Measurements from ENCODE around the gene RUBCNL.

Gene RUBCNL

GRCh38 chr13:46389457-46390451, 2.7 kb upstream of the RUBCNL start:
- peak overlapping the region; percentile 94 for H3K27ac ChIP-seq (ENCODE audit: low read depth, low read length, poor library complexity, severe bottlenecking)
- peaks cover 10% of the 10 kb centered on the region; the same call in 1 of the 2 replicates for H3F3A ChIP-seq (ENCODE audit: insufficient read depth, low read length)
- H2AFZ ChIP-seq (ENCODE audit: low read length): no peak overlapping the region
- H3K4me3 ChIP-seq (ENCODE audit: low read depth, low read length, poor library complexity, severe bottlenecking): peak overlapping the region; percentile 89
- no peaks in the 10 kb centered on the region for H3K9me2 ChIP-seq (ENCODE audit: low read depth, low read length)
- H3K79me2 ChIP-seq (ENCODE audit: insufficient read depth, low read length): peaks cover 39% of the 10 kb centered on the region
- TF ChIP-seq CTCF (IDR thresholded peaks at IDR 0.05; ENCODE audit: low read length): no peak
- TF ChIP-seq EZH2 (IDR thresholded peaks at IDR 0.05; ENCODE audit: borderline replicate concordance, low read length): no peak
- H3K27me3 ChIP-seq (ENCODE audit: insufficient read depth, low read length): no peaks in the 10 kb centered on the region
- H3K36me3 ChIP-seq (ENCODE audit: insufficient read depth, low read length): peaks cover 20% of the 10 kb centered on the region
- no peaks in the 10 kb centered on the region for H4K20me1 ChIP-seq (ENCODE audit: insufficient read depth, low read length)
- peak overlapping the region; percentile 98 for H3K9ac ChIP-seq (ENCODE audit: low read length)
- H3K4me2 ChIP-seq (ENCODE audit: low read length): peak overlapping the region; percentile 84
- peaks cover 75% of the 10 kb centered on the region for H3K4me1 ChIP-seq (ENCODE audit: insufficient read depth, low read length, severe bottlenecking)
- H3K9me3 ChIP-seq (ENCODE audit: low read length): no peaks in the 10 kb centered on the region

GRCh38 chr13:46388846-46389245, 1.8 kb upstream of the RUBCNL start:
- Histone ChIP-seq H2AFZ (ENCODE audit: low read length) (no peak overlapping the region), H3K9me3 (ENCODE audit: low read length) (no peaks in the 10 kb centered on the region), H3K9me2 (ENCODE audit: low read depth, low read length) (no peaks in the 10 kb centered on the region), H3K9ac (ENCODE audit: low read length) (peak overlapping the region; percentile 98), H3K4me1 (ENCODE audit: insufficient read depth, low read length, severe bottlenecking) (peaks cover 76% of the 10 kb centered on the region), H3K36me3 (ENCODE audit: insufficient read depth, low read length) (peaks cover 29% of the 10 kb centered on the region), H3K27me3 (ENCODE audit: insufficient read depth, low read length) (no peaks in the 10 kb centered on the region), H3K4me3 (ENCODE audit: low read depth, low read length, poor library complexity, severe bottlenecking) (peak overlapping the region; percentile 89), H4K20me1 (ENCODE audit: insufficient read depth, low read length) (no peaks in the 10 kb centered on the region), H3K27ac (ENCODE audit: low read depth, low read length, poor library complexity, severe bottlenecking) (peak overlapping the region; percentile 94), H3K79me2 (ENCODE audit: insufficient read depth, low read length) (peaks cover 49% of the 10 kb centered on the region), H3F3A (ENCODE audit: insufficient read depth, low read length) (peaks cover 19% of the 10 kb centered on the region; the same call in 1 of the 2 replicates), H3K4me2 (ENCODE audit: low read length) (peak overlapping the region; percentile 84)
- TF ChIP-seq EZH2 (IDR thresholded peaks at IDR 0.05; ENCODE audit: borderline replicate concordance, low read length) (no peak), CTCF (IDR thresholded peaks at IDR 0.05; ENCODE audit: low read length) (no peak; the same call in 1 of the 2 replicates)

GRCh38 chr13:46388308-46388707, 1.3 kb upstream of the RUBCNL start:
- no peaks in the 10 kb centered on the region for H3K9me2 ChIP-seq (ENCODE audit: low read depth, low read length)
- peaks cover 76% of the 10 kb centered on the region for H3K4me1 ChIP-seq (ENCODE audit: insufficient read depth, low read length, severe bottlenecking)
- peak overlapping the region; percentile 84 for H3K4me2 ChIP-seq (ENCODE audit: low read length)
- peak overlapping the region; percentile 89 for H3K4me3 ChIP-seq (ENCODE audit: low read depth, low read length, poor library complexity, severe bottlenecking)
- H3F3A ChIP-seq (ENCODE audit: insufficient read depth, low read length): peaks cover 19% of the 10 kb centered on the region; the same call in 1 of the 2 replicates
- H4K20me1 ChIP-seq (ENCODE audit: insufficient read depth, low read length): no peaks in the 10 kb centered on the region
- H3K9ac ChIP-seq (ENCODE audit: low read length): peak overlapping the region; percentile 98
- peaks cover 54% of the 10 kb centered on the region for H3K79me2 ChIP-seq (ENCODE audit: insufficient read depth, low read length)
- H2AFZ ChIP-seq (ENCODE audit: low read length): no peak overlapping the region
- peak overlapping the region; percentile 94 for H3K27ac ChIP-seq (ENCODE audit: low read depth, low read length, poor library complexity, severe bottlenecking)
- TF ChIP-seq EZH2 (IDR thresholded peaks at IDR 0.05; ENCODE audit: borderline replicate concordance, low read length) (no peak), CTCF (IDR thresholded peaks at IDR 0.05; ENCODE audit: low read length) (no peak)
- no peaks in the 10 kb centered on the region for H3K27me3 ChIP-seq (ENCODE audit: insufficient read depth, low read length)
- peaks cover 30% of the 10 kb centered on the region for H3K36me3 ChIP-seq (ENCODE audit: insufficient read depth, low read length)
- H3K9me3 ChIP-seq (ENCODE audit: low read length): no peaks in the 10 kb centered on the region
